Measurements from ENCODE around the gene PIGR. TPM values are rescaled to one million over a fixed set of nuclear protein-coding genes. Genes with fewer than 3 reads are reported as not detected.

The PIGR gene
- total RNA-seq, 1 donor from 2014 or later, result 813 TPM

GRCh38 chr1:206887701-206888100 lies 58.6 kb downstream of the PIGR start:
- DNase-seq, result no peak
- intact Hi-C loops (cut with DNase I), result no loop called here
- no peak for ATAC-seq
- no peak overlapping the region for H3K27ac ChIP-seq
- H3K27me3 ChIP-seq (ENCODE audit: low read depth), result no peaks in the 10 kb centered on the region
- H3K4me1 ChIP-seq, result peaks cover 18% of the 10 kb centered on the region
- no peaks in the 10 kb centered on the region for H3K36me3 ChIP-seq
- H3K4me3 ChIP-seq, result no peak overlapping the region
- no peak for TF ChIP-seq CTCF (IDR thresholded peaks at IDR 0.05)
- H3K9me3 ChIP-seq, result no peaks in the 10 kb centered on the region

- no peaks in the 10 kb centered on the region for H3K36me3 ChIP-seq
- no peak overlapping the region for H3K4me3 ChIP-seq
- no peak for DNase-seq
- H3K9me3 ChIP-seq, result no peaks in the 10 kb centered on the region
- no peaks in the 10 kb centered on the region for H3K27me3 ChIP-seq (ENCODE audit: low read depth)
- H3K4me1 ChIP-seq, result peaks cover 10% of the 10 kb centered on the region
- intact Hi-C loops (cut with DNase I), result no loop called here
- ATAC-seq, result no peak
- no peak overlapping the region for H3K27ac ChIP-seq
- no peak for TF ChIP-seq CTCF (IDR thresholded peaks at IDR 0.05)
Measured at GRCh38 chr1:206886831-206887230, 59.4 kb downstream of the PIGR start.

- no peak for DNase-seq
- H3K27ac ChIP-seq, result no peak overlapping the region
- H3K36me3 ChIP-seq, result no peaks in the 10 kb centered on the region
- intact Hi-C loops (cut with DNase I), result no loop called here
- no peak overlapping the region for H3K4me3 ChIP-seq
- ATAC-seq, result no peak
- no peaks in the 10 kb centered on the region for H3K27me3 ChIP-seq (ENCODE audit: low read depth)
- no peaks in the 10 kb centered on the region for H3K9me3 ChIP-seq
- TF ChIP-seq CTCF (IDR thresholded peaks at IDR 0.05), result no peak
- peaks cover 2% of the 10 kb centered on the region for H3K4me1 ChIP-seq
Measured at GRCh38 chr1:206885341-206886060, 60.8 kb downstream of the PIGR start.

GRCh38 chr1:206883876-206884275 lies 62.4 kb downstream of the PIGR start:
- no peak for DNase-seq
- Histone ChIP-seq H3K4me3 (no peak overlapping the region), H3K36me3 (no peaks in the 10 kb centered on the region), H3K9me3 (peaks cover 1% of the 10 kb centered on the region), H3K27me3 (ENCODE audit: low read depth) (no peaks in the 10 kb centered on the region), H3K27ac (no peak overlapping the region), H3K4me1 (no peaks in the 10 kb centered on the region)
- no peak for ATAC-seq
- intact Hi-C loops (cut with DNase I), result no loop called here
- no peak for TF ChIP-seq CTCF (IDR thresholded peaks at IDR 0.05)

GRCh38 chr1:206883160-206883559 lies 63.1 kb downstream of the PIGR start:
- ATAC-seq, result no peak
- intact Hi-C loops (cut with DNase I), result no loop called here
- TF ChIP-seq CTCF (IDR thresholded peaks at IDR 0.05), result no peak

More at GRCh38 chr1:206883160-206883559, 63.1 kb downstream of the PIGR start:
- no peak for DNase-seq
- Histone ChIP-seq H3K27ac (no peak overlapping the region), H3K9me3 (peaks cover 8% of the 10 kb centered on the region), H3K4me1 (no peaks in the 10 kb centered on the region), H3K4me3 (no peak overlapping the region), H3K36me3 (no peaks in the 10 kb centered on the region), H3K27me3 (ENCODE audit: low read depth) (no peaks in the 10 kb centered on the region)

Data from lower lobe of right lung (tissue), 2 donors.